Lower leg skin (tissue), 4 donors: Measurements from ENCODE around the gene SHROOM1. TPM values are rescaled to one million over a fixed set of nuclear protein-coding genes. Genes with fewer than 3 reads are reported as not detected.

Source experiments
- DNase-seq, 2 donors: peaks; one replicate each; pipeline ENCODE4 v3.0.0-alpha.2; 2019; ENCODE audit warnings: low spot score in 2 of 2
- H3K4me3 ChIP-seq: fragments of 200-600 bp; sonication (generic); 2 replicates; pipeline ENCODE4 v1.5.1; 2017; ENCODE audit warnings: mild to moderate bottlenecking, low read depth; ENCODE audit not compliant: poor library complexity, severe bottlenecking
- POLR2A ChIP-seq, 2 donors: fragments of 450-650 bp; IDR thresholded peaks; one replicate each; pipeline ENCODE4 v1.6.1; 2016 to 2017; ENCODE audit warnings: antibody characterized with exemption in 2 of 2, mild to moderate bottlenecking in 1 of 2, moderate library complexity in 1 of 2
- WGBS, 2 donors: methylation state at CpG; one replicate each; pipeline ENCODE4 v1.1.5; 2018; 5-methylcytosine and 5-hydroxymethylcytosine counted together
- intact Hi-C: fragments of 100-400 bp; cut with DNase I; formaldehyde crosslinking; loops from one replicate; pipeline ENCODE4 v1.15.0; 2023; ENCODE audit warnings: low total_unique reads
- total RNA-seq, 4 donors: library from RNA; depleted of rRNA; stranded (reverse); fragments of >200 nt; gene quantifications; one replicate each; pipeline ENCODE4 v1.1.0, GENCODE V29; 2016
- TF ChIP-seq, protein P1 (sequence below), 3 donors: fragments of 450-650 bp; IDR thresholded peaks; one replicate each; pipeline ENCODE4 v1.5.1; 2016; ENCODE audit warnings: antibody characterized with exemption in 3 of 3, mild to moderate bottlenecking in 3 of 3, moderate library complexity in 2 of 3

Gene SHROOM1
- total RNA-seq, 4 donors from 2014 or later: 1.2 to 3.8 (median 2.2) TPM

DNA sequence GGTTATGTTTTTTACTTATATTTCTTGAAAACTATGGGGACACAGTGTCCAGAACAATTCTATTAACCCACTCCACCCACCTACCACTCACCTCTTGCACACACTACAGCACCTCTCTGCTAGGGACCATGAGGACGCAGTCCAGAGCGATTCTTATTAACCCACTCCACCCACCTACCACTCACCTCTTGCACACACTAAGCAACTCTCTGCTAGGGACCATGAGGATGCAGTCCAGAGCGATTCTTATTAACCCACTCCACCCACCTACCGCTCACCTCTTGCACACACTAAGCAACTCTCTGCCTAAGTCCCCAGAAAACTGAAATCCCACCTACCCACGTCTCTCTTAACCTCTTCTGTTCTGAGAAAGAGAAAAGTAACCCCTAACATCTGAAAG lies 2.2 kb upstream of the SHROOM1 start:
- TF ChIP-seq POLR2A (IDR thresholded peaks at IDR 0.05): no peak
- TF ChIP-seq, protein P1, sequence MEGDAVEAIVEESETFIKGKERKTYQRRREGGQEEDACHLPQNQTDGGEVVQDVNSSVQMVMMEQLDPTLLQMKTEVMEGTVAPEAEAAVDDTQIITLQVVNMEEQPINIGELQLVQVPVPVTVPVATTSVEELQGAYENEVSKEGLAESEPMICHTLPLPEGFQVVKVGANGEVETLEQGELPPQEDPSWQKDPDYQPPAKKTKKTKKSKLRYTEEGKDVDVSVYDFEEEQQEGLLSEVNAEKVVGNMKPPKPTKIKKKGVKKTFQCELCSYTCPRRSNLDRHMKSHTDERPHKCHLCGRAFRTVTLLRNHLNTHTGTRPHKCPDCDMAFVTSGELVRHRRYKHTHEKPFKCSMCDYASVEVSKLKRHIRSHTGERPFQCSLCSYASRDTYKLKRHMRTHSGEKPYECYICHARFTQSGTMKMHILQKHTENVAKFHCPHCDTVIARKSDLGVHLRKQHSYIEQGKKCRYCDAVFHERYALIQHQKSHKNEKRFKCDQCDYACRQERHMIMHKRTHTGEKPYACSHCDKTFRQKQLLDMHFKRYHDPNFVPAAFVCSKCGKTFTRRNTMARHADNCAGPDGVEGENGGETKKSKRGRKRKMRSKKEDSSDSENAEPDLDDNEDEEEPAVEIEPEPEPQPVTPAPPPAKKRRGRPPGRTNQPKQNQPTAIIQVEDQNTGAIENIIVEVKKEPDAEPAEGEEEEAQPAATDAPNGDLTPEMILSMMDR (IDR thresholded peaks at IDR 0.05): no peak
- no peak for DNase-seq
- H3K4me3 ChIP-seq: no peak overlapping the region
- intact Hi-C loops: no loop called here
- 91 to 92% methylated on average over 5 of the region's 5 CpGs for WGBS, 2 donors

DNA sequence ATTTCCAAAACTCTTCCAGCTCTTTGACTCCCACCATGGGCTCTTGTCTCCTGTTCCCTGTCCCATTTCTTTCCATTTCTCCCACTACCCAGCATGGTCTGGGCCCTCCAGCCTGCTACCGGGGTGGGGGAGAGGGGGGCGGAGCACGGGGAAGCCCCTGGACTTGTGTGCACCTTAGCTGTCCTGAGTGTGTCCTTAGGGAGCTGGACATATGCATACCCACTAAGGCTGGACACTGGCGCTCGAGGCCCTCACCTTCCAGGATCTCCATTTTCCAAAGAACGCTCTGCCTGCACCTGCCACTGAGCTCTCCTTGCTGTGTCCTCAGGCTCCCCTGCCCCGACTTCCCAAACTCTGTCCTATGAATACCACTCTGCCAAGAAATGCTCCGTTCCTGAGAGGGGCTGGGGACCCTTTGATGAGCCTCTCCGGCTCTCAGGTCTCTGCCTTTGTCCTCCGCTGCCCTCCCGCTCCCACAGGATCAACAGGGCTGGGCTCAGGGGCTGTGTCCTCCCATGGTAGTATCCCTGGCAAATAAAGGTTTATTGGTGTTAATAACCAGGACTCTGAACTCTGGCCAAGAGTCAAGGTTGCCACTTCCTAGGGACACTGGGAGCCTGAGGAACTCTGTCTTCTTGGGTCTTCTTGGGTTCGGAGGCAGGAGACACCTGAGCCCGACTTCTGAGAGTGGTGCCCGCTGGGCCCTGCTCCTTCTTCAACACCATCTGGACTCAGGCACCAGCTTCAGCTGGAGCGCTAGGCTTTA lies 831 bp upstream of the SHROOM1 start:
- no peak overlapping the region for H3K4me3 ChIP-seq
- intact Hi-C loops: no loop called here
- WGBS, 2 donors: 93 to 94% methylated on average over 15 of the region's 15 CpGs
- TF ChIP-seq POLR2A (IDR thresholded peaks at IDR 0.05): no peak
- TF ChIP-seq, protein P1 (IDR thresholded peaks at IDR 0.05): no peak
- DNase-seq: no peak

DNA sequence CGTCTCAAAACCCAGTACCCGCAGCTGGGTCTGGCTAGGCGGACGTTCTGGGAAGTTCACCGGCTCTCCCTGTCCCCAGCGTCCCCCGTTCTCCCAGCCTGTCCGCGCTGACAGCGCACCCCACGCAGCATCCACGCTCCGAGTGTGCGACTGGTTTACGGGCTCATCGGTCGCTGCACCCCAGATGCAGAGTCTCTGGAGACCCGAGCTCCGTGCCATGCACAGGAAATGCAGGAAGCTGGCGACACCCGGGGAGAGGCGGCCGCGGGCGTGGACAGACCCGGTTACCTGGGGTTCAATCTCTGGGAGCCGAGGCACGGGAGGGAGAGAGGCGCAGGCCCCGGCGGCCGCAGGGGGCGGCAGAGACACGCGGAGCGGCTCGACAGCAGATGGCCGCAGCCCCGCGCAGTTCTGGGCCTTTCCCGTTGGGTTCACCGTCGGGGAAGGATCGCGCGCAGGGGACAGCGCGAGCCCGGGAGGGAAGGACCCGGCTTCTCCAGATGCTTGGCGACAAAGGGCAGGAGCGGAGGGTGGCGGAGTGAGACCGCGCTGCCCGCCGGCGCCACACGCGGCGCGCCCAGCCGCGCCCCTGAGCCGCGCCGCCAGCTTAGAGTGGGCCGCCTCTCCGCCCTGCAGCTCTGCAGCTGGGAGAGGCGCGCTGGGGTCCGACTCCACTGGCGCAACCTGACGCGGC lies 558 bp downstream of the SHROOM1 start:
- TF ChIP-seq POLR2A (IDR thresholded peaks at IDR 0.05): no peak
- TF ChIP-seq, protein P1 (IDR thresholded peaks at IDR 0.05): peak in 1 of 3 donors; percentile 72
- peak overlapping the region; percentile 54 for H3K4me3 ChIP-seq
- peak; percentile 58 to 96 for DNase-seq
- 2 to 4% methylated on average over 42 to 66 of the region's 75 CpGs for WGBS, 2 donors
- intact Hi-C loops: no loop called here

DNA sequence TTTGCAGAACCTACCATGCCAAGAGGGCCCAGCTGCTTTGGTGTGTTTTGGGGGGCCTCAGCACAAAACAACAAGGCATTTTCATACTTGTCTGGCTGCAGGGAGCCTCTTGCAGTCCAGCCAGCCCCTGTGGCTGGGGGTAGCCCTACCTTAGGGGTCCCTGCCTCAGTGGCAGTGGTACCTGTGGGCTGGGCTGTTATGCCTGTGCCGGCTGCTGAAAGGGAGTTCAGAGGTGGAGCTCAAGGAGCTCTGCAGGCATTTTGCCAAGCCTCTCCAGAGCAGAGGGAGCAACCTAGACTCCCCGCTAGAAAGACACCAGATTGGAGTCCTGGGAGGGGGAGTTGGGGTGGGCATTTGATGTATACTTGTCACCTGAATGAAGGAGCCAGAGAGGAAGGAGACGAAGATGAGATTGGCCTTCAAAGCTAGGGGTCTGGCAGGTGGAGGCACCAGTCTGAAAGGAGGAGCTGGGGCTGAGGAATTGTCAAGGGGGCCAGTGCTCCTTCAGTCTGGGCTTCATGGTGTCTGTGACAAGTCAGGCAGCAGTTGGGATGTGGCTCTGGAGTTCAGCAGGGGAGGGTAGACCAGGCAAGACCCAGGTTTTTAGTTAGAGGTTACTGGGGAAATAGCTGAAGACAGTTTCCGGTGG lies 1.5 kb downstream of the SHROOM1 start:
- no peak overlapping the region for H3K4me3 ChIP-seq
- 77 to 81% methylated on average over 4 of the region's 4 CpGs for WGBS, 2 donors
- no peak for DNase-seq
- intact Hi-C loops: no loop called here
- TF ChIP-seq, protein P1 (IDR thresholded peaks at IDR 0.05): no peak
- TF ChIP-seq POLR2A (IDR thresholded peaks at IDR 0.05): no peak

DNA sequence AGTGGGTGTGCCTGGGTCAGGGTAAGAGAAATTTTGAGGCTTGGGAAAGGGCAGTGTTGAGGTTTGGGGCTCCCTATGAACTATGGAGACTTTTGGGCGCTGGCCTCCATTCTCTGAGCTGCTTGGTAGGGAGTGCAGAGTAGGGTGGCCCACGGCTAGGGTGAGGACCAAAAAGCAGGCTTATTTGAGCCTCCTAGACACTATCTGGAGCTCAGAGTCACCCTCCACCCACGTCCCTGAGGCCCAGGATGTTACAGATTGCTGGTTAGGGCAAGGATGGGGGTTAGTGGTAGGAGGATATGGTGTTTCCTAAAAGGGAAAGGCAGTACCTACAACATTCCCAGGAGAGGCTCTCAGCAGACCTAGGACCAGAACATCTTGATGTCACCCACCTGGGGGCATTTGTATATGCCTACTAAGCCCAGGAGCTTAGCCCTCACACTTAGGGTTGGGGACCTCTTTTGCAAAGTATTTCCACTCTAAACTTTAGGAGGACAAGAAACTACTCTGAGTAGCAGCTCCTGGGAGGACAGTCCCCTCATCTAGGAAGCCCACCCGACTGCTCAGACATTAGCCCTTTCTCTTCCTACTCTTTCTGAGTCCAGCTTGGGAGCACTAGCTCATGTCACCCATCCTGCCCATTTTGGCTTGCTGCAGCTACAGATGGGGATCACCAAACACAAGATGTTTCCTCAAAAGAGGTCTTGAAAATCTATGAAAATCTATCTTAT lies 2.3 kb downstream of the SHROOM1 start:
- no peak for TF ChIP-seq POLR2A (IDR thresholded peaks at IDR 0.05)
- TF ChIP-seq, protein P1 (IDR thresholded peaks at IDR 0.05): no peak
- intact Hi-C loops: no loop called here
- H3K4me3 ChIP-seq: no peak overlapping the region
- 92 to 94% methylated on average over 4 of the region's 4 CpGs for WGBS, 2 donors
- DNase-seq: no peak
